Head of caudate nucleus (tissue), 42 donors: ENCODE results near the gene SCNN1B.

Source experiments
- DNase-seq, 42 donors: peaks; one replicate each; pipeline versions ENCODE4 v3.0.0 to v3.0.0-alpha.2; 2020 to 2021; ENCODE audit warnings: mixed read lengths in 7 of 42
- intact Hi-C: fragments of 100-400 bp; cut with DNase I; formaldehyde crosslinking; loops from one replicate; pipeline ENCODE4 v1.15.0; 2022

The SCNN1B gene

GRCh38 chr16:23416816-23417215, 114.7 kb downstream of the SCNN1B start:
- intact Hi-C loops: no loop called here
- no peak for DNase-seq

- intact Hi-C loops: no loop called here
- DNase-seq: no peak
Observed at GRCh38 chr16:23420011-23420410, 117.9 kb downstream of the SCNN1B start.

GRCh38 chr16:23423496-23424049, 121.5 kb downstream of the SCNN1B start:
- DNase-seq: peak in 12 of 42 donors; percentile 6 to 70 (median 27)
- intact Hi-C loops: no loop called here

GRCh38 chr16:23424292-23424958, 122.3 kb downstream of the SCNN1B start:
- DNase-seq: no peak
- intact Hi-C loops: no loop called here

GRCh38 chr16:23428351-23428750, 126.2 kb downstream of the SCNN1B start:
- intact Hi-C loops: no loop called here
- DNase-seq: peak in 3 of 42 donors; percentile 22 to 38 (median 23)
